ENCODE data around the gene MYO16.

GRCh38 chr13:109105899-109106298 lies 476.5 kb downstream of the MYO16 start:
- TF ChIP-seq CTCF (conservative IDR thresholded peaks at IDR 0.05) (no peak), ZFX (IDR thresholded peaks at IDR 0.05) (no peak)

Measured in C4-2B (cell line).